ENCODE results near the gene STAT5A.
"Not testable (repeated sequence)": the region's sequence is repeated elsewhere in the genome, so short reads cannot be mapped to it uniquely, and the experiment has no call there.

The STAT5A gene

GRCh38 chr17:42338427-42338985 lies 50.2 kb downstream of the STAT5A start:
- DNase-seq = no peak

GRCh38 chr17:42339221-42339620 lies 50.9 kb downstream of the STAT5A start:
- DNase-seq = no peak

GRCh38 chr17:42340691-42341127 lies 52.4 kb downstream of the STAT5A start:
- DNase-seq = no peak

- DNase-seq = no peak
Observed at GRCh38 chr17:42341568-42341967, 53.3 kb downstream of the STAT5A start.

GRCh38 chr17:42342242-42343008 lies 54.1 kb downstream of the STAT5A start:
- DNase-seq = no peak

- no peak for DNase-seq
Observed at GRCh38 chr17:42345396-42346073, 57.2 kb downstream of the STAT5A start.

- no peak for DNase-seq
Observed at GRCh38 chr17:42346481-42346880, 58.2 kb downstream of the STAT5A start.

GRCh38 chr17:42347198-42347597 lies 58.9 kb downstream of the STAT5A start:
- no peak for DNase-seq

GRCh38 chr17:42347606-42348005 lies 59.3 kb downstream of the STAT5A start:
- no peak for DNase-seq

GRCh38 chr17:42348104-42348503 lies 59.8 kb downstream of the STAT5A start:
- DNase-seq = no peak

GRCh38 chr17:42354956-42355843 lies 66.9 kb downstream of the STAT5A start:
- DNase-seq = no peak

GRCh38 chr17:42358434-42358833 lies 70.1 kb downstream of the STAT5A start:
- DNase-seq = no peak

GRCh38 chr17:42359133-42359532 lies 70.8 kb downstream of the STAT5A start:
- DNase-seq = no peak

GRCh38 chr17:42360388-42360787 lies 72.1 kb downstream of the STAT5A start:
- DNase-seq = not testable (repeated sequence)

Data from hippocampal formation (tissue), 2 donors.